DMS53 (cell line): Measurements from ENCODE around the gene SLC4A3.

Experiments used
- DNase-seq: peaks from one replicate; lab custom pipeline; 2025; lab: John Stamatoyannopoulos, UW

SLC4A3 gene, protein sequence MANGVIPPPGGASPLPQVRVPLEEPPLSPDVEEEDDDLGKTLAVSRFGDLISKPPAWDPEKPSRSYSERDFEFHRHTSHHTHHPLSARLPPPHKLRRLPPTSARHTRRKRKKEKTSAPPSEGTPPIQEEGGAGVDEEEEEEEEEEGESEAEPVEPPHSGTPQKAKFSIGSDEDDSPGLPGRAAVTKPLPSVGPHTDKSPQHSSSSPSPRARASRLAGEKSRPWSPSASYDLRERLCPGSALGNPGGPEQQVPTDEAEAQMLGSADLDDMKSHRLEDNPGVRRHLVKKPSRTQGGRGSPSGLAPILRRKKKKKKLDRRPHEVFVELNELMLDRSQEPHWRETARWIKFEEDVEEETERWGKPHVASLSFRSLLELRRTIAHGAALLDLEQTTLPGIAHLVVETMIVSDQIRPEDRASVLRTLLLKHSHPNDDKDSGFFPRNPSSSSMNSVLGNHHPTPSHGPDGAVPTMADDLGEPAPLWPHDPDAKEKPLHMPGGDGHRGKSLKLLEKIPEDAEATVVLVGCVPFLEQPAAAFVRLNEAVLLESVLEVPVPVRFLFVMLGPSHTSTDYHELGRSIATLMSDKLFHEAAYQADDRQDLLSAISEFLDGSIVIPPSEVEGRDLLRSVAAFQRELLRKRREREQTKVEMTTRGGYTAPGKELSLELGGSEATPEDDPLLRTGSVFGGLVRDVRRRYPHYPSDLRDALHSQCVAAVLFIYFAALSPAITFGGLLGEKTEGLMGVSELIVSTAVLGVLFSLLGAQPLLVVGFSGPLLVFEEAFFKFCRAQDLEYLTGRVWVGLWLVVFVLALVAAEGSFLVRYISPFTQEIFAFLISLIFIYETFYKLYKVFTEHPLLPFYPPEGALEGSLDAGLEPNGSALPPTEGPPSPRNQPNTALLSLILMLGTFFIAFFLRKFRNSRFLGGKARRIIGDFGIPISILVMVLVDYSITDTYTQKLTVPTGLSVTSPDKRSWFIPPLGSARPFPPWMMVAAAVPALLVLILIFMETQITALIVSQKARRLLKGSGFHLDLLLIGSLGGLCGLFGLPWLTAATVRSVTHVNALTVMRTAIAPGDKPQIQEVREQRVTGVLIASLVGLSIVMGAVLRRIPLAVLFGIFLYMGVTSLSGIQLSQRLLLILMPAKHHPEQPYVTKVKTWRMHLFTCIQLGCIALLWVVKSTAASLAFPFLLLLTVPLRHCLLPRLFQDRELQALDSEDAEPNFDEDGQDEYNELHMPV

DNA sequence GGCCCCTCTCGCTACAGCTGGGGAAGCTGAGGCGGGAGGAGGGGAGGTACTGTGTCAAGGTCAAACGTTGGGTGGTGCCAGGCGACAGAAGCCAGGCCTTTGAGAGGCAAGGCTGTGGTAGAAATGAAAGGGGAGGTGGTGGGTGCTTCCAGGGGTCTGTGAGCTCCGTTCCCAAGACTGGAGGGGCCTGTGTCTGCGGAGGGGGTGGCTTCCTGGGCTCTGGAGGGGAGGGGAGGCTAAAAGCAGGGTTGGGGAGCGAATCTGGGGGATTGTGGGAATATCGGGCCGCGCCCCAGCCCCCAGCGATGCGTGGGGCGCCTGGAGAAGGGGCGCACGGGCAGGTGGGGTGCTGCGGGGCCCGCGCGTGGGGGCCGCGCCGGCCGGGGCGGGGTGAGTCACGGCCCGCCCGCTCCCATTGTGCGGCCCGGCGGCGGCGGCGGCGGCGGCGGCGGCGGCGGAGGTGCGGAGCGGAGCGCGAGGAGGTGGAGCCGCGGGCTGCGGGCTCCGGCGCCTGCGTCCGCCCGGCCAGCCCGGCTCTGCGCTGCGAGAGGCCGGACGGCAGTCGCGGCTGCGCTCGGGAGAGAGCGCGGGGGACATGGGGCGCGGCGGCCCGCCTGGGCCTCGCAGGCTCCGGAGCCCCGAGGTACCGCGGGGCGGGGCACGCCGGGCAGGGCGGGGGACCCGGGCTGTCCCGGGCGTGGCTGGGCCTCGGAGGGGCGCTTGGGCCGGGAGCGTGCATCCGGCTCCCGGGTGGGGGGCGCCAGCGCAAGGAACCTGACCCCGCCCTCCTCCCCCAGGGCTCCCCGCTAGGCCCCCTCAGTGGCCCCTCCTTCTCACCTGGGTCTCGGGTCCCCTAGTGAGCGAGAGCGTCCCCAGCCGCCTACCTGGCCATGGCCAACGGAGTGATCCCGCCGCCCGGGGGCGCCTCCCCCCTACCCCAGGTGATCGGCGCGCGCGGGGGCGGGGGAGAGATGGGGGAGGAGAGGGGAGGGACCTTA is at the start of gene SLC4A3:
SLC4A3 (plus strand) TSS at position 528 of the 998 bp plus-strand sequence; CDS start at position 891, 363 bp downstream.
- peak; percentile 73 for DNase-seq

DNA sequence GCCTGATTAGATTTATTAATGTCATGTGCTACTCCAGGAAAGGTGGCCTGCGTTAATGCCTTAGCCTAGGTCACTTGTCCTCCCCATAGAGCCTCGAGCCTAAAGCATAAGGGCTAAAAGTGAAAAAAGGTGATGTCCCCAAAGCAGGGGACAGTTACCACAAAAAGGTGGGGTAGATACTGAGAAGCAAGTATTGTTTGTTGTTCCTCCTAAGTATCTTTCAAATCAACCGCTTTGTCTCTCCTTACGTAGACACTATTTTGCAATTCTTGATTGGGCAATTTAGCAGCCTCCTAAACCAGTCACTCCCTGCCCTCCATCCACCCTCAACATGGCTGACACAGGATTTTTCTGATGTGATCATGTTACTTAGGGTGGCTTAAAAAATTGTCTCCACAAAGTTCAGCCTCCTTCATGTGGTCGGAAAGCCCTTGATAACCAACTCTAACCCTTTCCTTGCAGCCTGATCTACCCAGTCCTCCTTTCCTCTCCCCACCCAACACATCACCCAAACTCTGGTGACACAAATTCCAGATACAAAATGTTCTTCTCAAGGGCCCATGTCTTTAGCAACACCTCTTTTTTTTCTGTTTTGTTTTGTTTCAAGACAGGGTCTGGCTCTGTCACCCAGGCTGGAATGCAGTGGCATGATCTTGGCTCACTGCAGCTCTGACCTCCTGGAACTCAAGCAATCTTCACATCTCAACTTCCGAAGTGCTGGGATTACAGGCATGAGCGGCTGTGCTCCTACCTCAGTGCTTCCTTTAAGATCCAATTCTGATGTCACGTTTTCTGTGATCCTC is 48.4 kb upstream of the SLC4A3 start:
- no peak for DNase-seq

DNA sequence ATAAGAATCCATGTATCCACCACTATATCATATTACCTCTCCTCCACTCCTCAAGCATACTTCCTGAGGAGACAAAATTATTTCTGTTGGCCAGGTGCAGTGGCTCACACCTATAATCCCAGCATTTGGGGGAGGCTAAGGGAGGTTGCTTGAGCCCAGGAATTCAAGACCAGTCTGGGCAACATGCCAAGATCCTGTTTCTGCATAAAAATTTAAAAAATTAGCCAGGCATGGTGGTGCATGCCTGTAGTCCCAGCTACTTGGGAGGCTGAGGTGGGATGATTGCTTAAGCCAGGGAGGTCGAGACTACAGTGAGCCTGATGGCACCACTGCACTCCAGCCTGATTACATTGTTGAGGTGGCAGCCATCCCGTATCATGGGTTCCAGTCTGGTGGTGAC is 46.1 kb upstream of the SLC4A3 start:
- no peak for DNase-seq

DNA sequence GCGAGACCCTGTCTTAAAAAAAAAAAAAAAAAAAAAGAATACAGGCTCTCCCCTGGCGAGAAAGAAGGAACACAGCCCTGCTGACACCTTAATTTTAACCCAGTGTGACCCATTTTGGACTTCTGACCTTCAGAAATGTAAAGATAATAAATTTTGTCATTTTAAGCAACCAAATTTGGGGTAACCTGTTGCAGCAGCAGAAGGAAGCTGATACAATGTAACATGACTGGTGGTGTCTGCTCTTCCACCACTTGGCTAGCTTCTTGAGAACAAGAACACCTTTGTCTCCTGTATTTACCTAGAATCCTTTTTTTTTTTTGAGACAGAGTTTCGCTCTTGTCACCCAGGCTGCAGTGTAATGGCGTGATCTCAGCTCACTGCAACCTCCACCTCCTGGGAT is 36.3 kb upstream of the SLC4A3 start:
- no peak for DNase-seq

DNA sequence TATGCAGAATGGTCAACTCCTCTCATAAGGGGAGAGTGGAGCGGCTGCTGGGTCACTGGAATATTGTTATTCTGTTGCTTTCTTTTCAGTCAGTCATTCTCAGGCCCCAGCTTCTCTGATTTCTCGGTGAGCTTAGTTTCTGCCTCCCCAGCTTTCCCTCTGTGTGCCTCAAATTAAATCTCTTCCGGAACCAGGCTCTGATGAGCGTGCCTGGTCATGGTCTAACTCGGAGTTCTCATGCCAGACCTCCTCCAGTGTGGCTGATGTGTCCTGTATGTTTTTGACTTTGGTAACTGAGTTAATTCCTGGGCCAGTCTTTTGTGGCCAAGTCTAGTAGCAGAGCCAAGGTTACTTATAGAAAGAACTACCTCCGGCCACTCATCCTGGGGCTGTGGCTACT is 34.7 kb upstream of the SLC4A3 start:
- DNase-seq, result no peak

DNA sequence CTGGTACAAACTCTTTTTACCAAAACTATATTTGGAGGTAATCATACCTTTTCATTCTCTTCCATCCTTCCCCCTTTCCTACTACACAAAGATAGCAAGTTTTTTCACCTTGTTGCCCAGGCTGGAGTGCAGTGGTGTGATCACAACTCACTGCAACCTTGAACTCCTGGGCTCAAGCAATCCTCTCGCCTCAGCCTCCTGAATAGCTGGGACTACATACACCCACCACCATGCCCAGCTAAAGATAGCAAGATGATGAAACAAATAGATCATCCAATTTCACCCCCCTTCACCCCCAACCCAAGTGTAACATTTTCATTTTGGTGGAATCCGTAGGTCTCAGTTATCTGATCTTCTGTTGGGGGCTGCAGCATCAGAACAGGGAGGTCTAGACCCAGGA is 34.3 kb upstream of the SLC4A3 start:
- no peak for DNase-seq

DNA sequence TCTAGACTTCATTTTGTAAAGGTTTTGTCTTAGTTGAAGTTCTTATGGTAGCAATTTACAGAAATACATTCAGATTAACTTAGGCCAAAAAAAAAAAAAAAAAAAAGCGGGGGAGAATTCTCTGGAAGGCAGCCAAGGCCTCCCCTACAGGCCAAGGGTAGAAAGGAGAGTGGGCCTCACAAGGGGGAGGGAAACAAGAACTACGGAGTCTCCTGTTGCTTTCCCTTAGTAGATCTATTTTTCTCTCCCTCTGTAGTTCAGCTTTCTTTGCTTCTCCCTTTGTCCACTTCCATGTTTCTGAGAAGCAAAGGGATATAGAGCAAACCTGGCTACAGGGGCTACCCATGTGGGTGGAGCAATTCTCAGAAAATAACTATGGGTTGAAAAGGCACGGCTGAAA is 32.2 kb upstream of the SLC4A3 start:
- DNase-seq, result no peak

DNA sequence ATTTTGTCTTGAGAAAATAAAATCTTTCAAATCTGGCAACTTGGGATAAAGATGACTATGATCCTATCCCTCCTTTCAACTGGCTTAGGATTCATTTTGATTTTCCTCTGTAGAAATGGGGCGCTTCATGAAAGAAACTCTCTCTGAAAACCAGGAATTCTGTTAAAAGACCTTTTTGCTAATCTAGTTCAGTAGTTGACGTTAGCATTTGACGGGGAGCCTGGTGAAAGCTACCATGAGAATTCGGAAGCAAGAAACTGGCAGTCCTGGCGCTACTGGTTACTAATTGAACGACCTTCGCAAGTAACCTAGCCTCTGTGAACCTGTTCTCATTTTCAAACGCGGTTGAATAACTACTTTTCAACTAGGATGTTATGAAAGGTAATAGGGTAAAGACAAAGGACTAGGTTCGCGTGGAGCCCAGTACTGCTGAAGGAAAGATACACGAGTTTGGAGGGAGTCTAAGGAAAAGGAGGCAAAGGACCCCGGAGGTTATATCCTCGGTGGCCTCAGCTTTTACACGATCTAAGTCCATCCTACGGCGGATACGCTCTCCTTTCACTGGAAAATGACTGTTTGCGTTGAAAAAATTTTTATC is 30.4 kb upstream of the SLC4A3 start:
- DNase-seq, result no peak

DNA sequence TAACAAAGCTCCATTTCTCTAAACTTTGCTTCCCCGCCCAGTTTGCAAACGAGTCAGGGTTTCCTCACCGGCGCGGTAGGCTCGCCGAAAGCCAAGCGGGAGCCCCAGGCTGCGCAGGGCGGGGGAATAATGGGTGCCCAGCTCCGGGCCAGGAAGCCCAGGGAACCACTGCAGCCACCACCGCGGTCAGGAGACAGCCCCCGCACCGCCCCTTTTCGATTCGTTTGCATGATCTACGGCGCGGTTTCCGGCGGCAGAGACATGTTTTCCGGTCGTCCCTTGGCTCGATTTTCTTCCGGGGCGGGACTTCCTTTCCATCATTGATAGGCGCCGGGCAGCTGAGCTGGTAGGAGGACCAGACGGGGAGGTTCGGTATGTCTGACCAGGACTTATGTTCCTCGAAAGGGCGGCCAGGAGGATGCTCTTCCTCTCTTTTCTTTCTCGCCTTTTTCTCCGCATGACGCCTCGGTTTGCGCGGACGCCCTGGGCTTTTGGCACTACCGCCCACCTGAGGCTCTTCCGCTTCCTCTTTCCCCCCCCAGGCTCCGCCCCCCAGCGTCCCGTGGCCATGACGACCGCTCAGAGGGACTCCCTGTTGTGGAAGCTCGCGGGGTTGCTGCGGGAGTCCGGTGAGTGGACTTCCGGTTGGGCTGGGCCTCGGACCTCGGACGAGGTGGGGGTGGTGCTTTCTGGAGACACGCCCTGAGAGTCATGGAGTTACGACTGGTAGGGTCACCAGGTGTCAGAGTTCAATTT is 29.7 kb upstream of the SLC4A3 start, which contains the start of gene STK11IP:
STK11IP (plus strand) TSS at position 306 of the 756 bp plus-strand sequence; CDS start at position 569, 263 bp downstream.
- peak; percentile 98 for DNase-seq

DNA sequence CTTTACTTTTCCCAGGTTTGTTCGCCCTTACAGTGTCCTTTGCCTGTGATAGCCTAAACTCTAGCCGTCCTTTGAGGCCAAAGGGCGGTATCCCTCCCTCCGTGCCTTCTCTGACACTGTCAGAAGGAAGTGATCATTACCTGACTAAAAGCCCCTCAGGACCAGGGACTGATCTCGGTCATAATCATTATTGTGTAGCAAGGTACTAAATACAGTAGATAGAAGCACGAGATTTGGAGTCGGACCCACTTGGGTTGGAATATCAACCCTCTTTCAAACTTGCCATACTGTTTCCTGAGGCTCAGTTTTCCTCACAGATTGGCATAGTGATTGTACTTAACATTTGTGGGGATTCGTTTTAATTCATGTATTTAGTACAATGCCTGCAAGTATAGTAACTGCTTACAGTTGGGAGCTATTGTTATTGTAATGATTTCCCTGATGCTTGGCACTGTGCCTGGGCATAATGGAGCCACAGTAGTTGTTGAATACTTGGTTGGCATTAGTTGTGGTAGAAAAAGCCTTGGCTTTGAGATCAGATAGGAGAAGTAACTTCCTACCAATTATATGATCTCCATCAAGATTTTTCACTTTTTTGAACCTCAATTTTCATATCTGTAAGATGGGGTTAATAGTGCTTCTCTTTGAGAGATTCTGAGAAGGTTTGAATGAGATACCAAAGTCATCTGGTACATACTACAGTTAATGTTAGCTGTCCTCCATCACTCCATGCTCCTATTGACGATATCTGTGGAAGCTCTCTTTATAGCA is 28.9 kb upstream of the SLC4A3 start:
- DNase-seq, result no peak

DNA sequence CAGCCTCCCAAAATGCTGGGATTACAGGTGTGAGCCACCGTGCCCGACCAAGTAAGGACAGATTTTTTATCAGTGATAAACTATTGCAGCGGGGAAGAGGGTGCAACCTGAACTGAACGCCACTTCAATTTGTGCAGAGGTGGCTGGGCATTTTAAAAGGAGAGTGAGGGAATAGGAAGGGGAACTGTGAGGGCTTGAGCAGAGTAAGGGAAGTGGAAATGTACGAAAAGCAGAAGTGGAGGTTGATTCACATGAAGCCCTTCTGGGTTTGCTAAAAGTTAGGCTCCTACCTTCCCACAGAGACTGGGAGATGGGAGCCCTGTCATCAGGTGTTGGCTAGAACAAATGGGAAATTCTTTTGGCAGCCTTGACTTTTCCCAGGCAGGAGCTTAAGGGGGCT is 23.7 kb upstream of the SLC4A3 start:
- DNase-seq, result no peak

DNA sequence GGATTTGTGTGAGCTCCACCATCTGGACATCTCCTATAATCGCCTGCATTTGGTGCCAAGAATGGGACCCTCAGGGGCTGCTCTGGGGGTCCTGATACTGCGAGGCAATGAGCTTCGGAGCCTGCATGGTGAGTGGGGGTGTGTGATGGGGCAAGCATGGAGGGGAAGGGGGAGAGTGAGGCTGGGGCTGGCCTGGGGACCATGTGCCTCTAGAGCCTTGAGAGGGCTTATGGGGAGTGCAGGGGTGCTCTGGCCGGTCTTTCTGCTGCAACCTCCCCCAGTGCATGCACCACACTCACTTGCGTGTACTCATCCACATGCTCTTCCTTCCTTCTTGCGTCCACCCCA is 21.8 kb upstream of the SLC4A3 start:
- DNase-seq, result no peak

DNA sequence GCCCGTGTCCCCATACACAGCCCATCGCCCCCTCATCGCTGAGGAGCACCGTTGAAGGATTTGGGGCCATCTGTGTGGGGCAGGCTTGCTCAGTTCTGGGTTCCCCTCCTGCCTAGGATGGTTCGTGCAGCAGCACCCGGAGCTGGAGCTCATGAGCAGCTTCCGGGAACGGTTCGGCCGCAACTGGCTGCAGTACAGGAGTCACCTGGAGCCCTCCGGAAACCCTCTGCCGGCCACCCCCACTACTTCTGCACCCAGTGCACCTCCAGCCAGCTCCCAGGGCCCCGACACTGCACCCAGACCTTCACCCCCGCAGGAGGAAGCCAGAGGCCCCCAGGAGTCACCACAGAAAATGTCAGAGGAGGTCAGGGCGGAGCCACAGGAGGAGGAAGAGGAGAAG is 19.5 kb upstream of the SLC4A3 start:
- no peak for DNase-seq

DNA sequence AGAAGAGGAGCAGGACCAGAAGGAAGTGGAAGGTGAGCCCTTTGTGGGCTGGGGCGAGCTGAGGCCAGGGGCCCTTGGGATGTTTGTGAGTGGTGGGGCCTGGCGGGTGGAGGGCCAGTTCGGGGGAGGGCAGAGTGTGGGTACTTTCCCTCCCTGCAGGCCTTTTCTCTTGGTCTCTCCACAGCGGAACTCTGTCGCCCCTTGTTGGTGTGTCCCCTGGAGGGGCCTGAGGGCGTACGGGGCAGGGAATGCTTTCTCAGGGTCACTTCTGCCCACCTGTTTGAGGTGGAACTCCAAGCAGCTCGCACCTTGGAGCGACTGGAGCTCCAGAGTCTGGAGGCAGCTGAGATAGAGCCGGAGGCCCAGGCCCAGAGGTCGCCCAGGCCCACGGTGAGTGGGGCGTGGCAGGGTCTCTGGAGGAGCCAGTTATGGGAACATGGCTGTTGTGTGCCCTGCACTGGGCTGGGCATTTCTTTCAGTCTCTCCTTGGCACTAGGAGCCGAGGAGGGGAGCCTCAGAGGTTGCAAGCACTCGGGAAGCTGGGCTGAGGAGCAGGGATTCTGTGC is 18.9 kb upstream of the SLC4A3 start:
- DNase-seq, result no peak

DNA sequence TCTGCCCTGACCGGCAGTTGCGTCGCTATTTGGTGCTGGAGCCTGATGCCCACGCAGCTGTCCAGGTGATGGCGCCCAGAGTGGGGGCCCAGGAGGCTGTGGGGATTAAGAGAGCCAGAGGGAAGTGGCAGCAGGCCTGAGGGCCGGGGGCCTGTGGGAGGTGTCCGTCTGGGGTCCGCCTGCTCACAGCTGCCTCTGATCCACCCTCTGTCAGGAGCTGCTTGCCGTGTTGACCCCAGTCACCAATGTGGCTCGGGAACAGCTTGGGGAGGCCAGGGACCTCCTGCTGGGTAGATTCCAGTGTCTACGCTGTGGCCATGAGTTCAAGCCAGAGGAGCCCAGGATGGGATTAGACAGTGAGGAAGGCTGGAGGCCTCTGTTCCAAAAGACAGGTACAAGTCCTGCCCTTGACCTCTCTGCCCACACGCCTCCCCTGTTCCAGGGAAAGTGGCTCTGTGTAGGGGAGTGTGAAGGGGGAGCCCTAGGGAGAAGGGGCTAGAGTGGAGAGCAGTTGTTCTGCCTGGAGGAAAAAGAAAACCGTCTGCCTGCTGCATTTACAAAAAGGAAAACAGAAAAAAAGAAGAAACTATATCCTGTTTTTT is 18.2 kb upstream of the SLC4A3 start:
- no peak for DNase-seq

DNA sequence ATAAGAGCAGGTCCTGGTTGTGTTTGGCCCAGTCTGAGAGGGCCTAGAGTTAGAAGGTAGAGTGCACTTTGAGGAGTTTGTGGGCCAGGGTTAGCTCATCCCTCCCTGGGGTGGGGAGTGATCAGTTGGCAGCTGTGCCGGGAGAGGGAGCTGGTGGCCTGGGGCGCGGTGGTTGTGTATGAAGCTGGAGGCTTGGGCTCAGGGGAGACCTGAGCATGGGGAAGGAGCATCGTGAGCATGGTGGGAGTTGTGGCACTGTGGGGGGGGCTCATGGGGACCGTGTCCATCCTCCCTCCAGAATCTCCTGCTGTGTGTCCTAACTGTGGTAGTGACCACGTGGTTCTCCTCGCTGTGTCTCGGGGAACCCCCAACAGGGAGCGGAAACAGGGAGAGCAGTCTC is 16.1 kb upstream of the SLC4A3 start:
- no peak for DNase-seq

DNA sequence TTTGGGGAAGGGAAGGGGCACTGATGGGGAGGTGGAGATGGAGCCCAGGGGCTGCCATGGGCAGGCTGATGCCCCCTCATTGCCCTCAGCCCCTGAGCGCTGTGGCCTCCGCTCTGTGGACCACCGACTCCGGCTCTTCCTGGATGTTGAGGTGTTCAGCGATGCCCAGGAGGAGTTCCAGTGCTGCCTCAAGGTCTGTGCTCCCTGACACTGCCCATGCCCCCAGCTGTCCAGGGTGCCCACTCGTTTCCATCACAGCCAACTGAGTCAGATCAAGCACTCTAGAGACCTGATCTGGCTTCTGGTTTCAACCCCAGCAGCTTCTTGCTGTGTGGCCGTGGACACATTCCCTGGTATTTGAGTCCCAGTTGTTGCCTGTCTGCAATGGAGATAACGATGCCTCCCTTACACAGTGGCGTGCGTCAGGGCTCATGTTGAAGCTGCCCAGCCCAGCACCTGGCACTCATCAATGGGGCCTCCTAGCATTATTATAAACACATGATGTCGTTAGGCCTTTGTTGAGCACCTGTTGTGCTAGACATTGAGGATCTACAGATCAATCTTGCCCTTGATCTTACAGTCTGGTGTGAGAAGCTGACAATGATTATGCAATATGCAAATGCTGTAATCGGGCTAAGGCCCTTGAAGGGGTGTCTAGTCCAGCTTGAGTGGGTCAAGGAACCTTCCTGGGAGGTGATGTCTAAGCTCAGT is 15.4 kb upstream of the SLC4A3 start:
- DNase-seq, result peak; percentile 43
